Cerebellar cortex (tissue), 1 donor: Measurements from ENCODE around the gene OR1Q1.
"Not testable (repeated sequence)": the region's sequence is repeated elsewhere in the genome, so short reads cannot be mapped to it uniquely, and the experiment has no call there.

Experiments
- DNase-seq: peaks from one replicate; pipeline ENCODE4 v3.0.0-alpha.2; 2015; ENCODE audit warnings: low spot score

Gene OR1Q1

DNA sequence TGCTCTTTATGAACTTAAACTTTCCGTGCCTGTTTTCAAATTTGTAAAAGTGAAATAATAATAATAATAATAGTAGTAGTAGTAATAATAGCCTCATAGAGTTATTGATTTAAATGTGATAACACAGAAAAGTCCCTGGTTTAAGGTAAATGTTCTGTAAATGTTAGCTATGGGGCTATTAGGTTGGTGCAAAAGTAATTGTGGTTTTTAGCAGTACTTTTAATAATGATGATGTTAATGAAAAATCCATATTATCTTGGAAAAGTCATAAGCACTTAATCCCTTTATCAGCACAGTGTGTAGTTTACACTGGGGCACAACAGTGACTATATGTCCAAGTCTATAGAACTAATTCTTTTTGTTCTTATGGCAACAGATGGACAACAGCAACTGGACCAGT is at the start of gene OR1Q1:
TSS of gene OR1Q1 (plus strand) at position 377 of the 400 bp plus-strand sequence. CDS start at position 377, 0 bp downstream.
- no peak for DNase-seq

GRCh38 chr9:122567901-122568300 is 46.6 kb upstream of the OR1Q1 start:
- DNase-seq, result no peak

- no peak for DNase-seq
Observed at GRCh38 chr9:122572456-122572855, 42.1 kb upstream of the OR1Q1 start.

DNA sequence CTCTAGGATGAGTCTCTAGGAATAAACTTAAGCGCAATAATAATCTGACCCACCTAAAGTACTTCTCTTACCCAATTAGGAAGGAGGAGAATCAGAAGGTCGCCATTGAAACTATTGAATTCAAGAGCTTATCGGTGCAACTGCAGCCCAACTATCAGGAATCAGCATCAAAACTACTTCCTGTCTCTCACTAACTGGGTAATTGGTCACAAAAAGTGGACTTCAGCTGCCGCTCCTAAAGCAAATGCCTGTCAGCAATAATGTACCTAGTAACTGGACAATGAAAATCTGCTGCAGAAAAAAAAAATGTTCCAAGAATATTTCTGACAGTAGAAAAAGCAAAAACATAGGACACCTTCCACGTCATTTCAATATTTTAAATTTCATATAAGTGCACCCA is 34.7 kb upstream of the OR1Q1 start:
- no peak for DNase-seq

- DNase-seq, result no peak
Observed at GRCh38 chr9:122580360-122580759, 34.2 kb upstream of the OR1Q1 start.

DNA sequence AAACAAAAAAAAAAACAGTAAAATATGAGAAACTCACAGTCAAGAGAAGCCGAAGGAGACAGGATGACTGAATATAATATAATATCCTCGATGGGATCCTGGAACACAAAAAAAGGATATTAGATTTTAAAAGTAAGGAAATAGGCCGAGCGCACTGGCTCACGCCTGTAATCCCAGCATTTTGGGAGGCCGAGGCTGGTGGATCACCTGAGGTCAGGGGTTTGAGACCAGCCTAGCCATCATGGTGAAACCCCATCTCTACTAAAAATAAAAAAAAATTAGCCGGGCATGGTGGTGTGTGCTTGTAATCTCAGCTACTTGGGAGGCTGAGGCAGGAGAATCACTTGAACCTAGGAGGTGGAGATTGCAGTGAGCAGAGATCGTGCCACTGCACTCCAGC is 31.3 kb upstream of the OR1Q1 start, which contains the start of gene OR1L8:
TSS of gene OR1L8 (minus strand) at position 101 of the 400 bp plus-strand sequence. CDS start 14,907 bp downstream, outside the sequence.
- not testable (repeated sequence) for DNase-seq

DNA sequence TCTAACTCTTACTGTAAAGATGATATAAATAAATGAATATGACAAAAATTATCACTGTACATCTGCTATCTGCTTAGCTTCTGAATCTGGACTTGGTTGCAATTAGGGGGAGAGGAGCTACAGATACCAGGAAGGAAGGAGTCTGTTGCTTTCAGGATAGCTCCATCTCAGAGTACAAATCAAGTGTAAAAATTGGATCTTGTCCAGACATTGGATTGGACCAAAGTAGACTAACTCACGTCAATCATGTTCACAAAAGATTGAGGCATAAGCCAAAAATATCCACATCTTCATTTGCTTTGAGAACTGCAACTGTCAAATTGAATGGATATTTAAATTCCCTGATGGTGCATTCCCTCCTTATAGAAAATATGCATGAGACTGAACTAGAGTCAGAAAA is 8.8 kb upstream of the OR1Q1 start:
- no peak for DNase-seq

DNA sequence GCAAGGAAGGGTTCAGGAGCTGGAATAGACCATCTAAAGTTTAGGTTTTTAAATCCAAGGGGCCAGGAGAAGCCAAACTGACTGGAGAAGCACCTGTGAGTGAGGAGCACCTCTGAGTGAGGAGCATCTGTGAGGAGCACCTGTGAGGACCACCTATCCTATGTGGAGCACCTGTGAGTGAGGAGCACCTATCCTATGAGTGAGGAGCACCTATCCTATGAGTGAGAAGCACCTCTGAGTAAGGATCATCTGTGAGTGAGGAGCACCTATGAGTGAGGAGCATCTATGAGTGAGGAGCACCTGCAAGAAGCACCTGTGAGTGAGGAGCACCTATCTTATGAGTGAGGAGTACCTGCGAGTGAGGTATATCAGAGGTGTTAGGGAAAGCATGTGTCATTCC is 8.0 kb upstream of the OR1Q1 start:
- DNase-seq, result no peak

- no peak for DNase-seq
Observed at GRCh38 chr9:122609804-122610203, 4.7 kb upstream of the OR1Q1 start.

DNA sequence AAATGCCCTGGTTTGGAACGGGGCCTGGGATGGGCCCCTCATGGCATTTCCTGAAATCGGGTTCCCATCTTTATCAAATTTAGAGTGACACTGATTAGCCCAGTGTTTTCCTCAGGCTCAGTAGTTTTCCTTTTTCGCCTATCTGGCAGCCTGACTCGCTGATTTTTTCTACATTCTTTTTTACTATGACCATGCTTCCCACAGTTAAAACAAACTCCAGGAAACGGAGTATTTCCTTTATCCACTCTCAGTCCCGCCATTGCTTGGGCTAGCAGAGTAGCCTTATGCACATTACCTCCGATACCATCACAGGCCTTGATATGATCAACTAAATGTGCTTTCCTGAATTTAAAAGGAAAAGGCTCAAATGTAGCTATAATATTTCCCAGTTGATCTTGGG is 5.5 kb downstream of the OR1Q1 start:
- DNase-seq, result no peak

DNA sequence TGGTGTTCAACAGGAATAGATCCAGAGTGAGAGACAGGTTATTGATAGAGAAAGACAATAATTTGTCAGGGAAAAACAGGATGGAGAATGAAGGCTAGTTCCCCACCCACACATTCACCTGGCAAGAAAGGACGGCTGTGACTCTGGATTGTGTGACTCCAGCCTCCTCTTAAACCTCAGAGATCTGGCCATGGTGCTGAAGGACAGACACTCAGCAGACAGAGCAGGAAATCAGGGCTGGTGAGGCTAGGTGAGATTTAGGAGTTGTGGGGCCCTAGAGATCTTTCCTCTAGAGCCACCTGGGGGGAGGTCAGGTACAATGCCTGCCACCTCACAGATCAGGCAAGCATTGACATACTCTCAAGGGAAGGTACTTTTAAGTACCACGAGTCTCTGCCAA is 27.7 kb downstream of the OR1Q1 start:
- DNase-seq, result no peak

GRCh38 chr9:122656378-122656777 is 41.8 kb downstream of the OR1Q1 start:
- DNase-seq, result no peak

GRCh38 chr9:122657527-122657926 is 43.0 kb downstream of the OR1Q1 start, which contains the start of gene OR1B1:
Gene OR1B1, minus strand, starts transcription at chr9:122657627.
- no peak for DNase-seq

DNA sequence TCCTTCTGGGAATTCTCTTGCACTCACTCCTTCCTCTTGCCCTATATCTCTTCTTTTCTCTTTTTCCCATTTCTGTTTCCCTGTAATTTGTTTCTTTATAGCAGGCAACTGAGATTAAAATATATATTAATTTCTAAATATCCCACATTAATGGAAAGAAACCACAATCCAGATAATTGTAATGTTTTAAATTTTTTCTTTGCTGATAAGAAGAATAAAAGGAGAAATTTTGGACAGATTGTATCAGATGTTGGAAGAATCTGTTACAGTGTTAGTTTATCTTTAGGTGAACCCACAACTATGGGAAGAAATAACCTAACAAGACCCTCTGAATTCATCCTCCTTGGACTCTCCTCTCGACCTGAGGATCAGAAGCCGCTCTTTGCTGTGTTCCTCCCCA is 46.9 kb downstream of the OR1Q1 start, which contains the start of gene OR1L1:
TSS of gene OR1L1 (plus strand) at position 301 of the 400 bp plus-strand sequence. CDS start at position 301, 0 bp downstream.
- no peak for DNase-seq
